ENCODE data around the gene GOLGA5.

GOLGA5 gene

GRCh38 chr14:92753250-92753649 is 40.9 kb upstream of the GOLGA5 start:
- Histone ChIP-seq H3K4me1 (no peaks in the 10 kb centered on the region), H3K4me3 (ENCODE audit: low read depth, low read length) (no peak overlapping the region), H3K27me3 (no peaks in the 10 kb centered on the region), H3K36me3 (no peaks in the 10 kb centered on the region), H3K9me3 (no peaks in the 10 kb centered on the region)
- TF ChIP-seq CTCF (IDR thresholded peaks at IDR 0.05; ENCODE audit: low read depth, low read length), result no peak
- DNase-seq, result no peak

GRCh38 chr14:92754966-92755365 is 39.1 kb upstream of the GOLGA5 start:
- H3K4me3 ChIP-seq (ENCODE audit: low read depth, low read length), result no peak overlapping the region
- H3K4me1 ChIP-seq, result peaks cover 10% of the 10 kb centered on the region
- no peak for TF ChIP-seq CTCF (IDR thresholded peaks at IDR 0.05; ENCODE audit: low read depth, low read length)
- DNase-seq, result no peak
- no peaks in the 10 kb centered on the region for H3K27me3 ChIP-seq
- no peaks in the 10 kb centered on the region; the same call in 1 of the 2 replicates for H3K9me3 ChIP-seq
- H3K36me3 ChIP-seq, result no peaks in the 10 kb centered on the region

- no peak for DNase-seq
- no peak for TF ChIP-seq CTCF (IDR thresholded peaks at IDR 0.05; ENCODE audit: low read depth, low read length)
- no peaks in the 10 kb centered on the region; the same call in 1 of the 2 replicates for H3K9me3 ChIP-seq
- no peak overlapping the region for H3K4me3 ChIP-seq (ENCODE audit: low read depth, low read length)
- no peaks in the 10 kb centered on the region for H3K36me3 ChIP-seq
- H3K27me3 ChIP-seq, result no peaks in the 10 kb centered on the region
- peaks cover 10% of the 10 kb centered on the region for H3K4me1 ChIP-seq
These were observed 38.6 kb upstream of the GOLGA5 start for GRCh38 chr14:92755495-92755894.

- H3K4me3 ChIP-seq (ENCODE audit: low read depth, low read length), result no peak overlapping the region
- no peaks in the 10 kb centered on the region for H3K36me3 ChIP-seq
- no peaks in the 10 kb centered on the region for H3K27me3 ChIP-seq
- DNase-seq, result no peak
- H3K4me1 ChIP-seq, result peaks cover 10% of the 10 kb centered on the region
- no peaks in the 10 kb centered on the region; the same call in 1 of the 2 replicates for H3K9me3 ChIP-seq
- no peak for TF ChIP-seq CTCF (IDR thresholded peaks at IDR 0.05; ENCODE audit: low read depth, low read length)
These were observed 37.7 kb upstream of the GOLGA5 start for GRCh38 chr14:92756446-92756845.

GRCh38 chr14:92759300-92759678 is 34.8 kb upstream of the GOLGA5 start:
- DNase-seq, result peak; percentile 93
- Histone ChIP-seq H3K9me3 (no peaks in the 10 kb centered on the region; the same call in 1 of the 2 replicates), H3K4me3 (ENCODE audit: low read depth, low read length) (no peak overlapping the region), H3K36me3 (no peaks in the 10 kb centered on the region), H3K27me3 (no peaks in the 10 kb centered on the region), H3K4me1 (peaks cover 10% of the 10 kb centered on the region)
- TF ChIP-seq CTCF (IDR thresholded peaks at IDR 0.05; ENCODE audit: low read depth, low read length), result no peak

- no peak overlapping the region for H3K4me3 ChIP-seq (ENCODE audit: low read depth, low read length)
- no peak for DNase-seq
- H3K9me3 ChIP-seq, result no peaks in the 10 kb centered on the region; the same call in 1 of the 2 replicates
- H3K36me3 ChIP-seq, result no peaks in the 10 kb centered on the region
- H3K27me3 ChIP-seq, result no peaks in the 10 kb centered on the region
- TF ChIP-seq CTCF (IDR thresholded peaks at IDR 0.05; ENCODE audit: low read depth, low read length), result no peak
- H3K4me1 ChIP-seq, result peaks cover 10% of the 10 kb centered on the region
These were observed 34.2 kb upstream of the GOLGA5 start for GRCh38 chr14:92759679-92760523.
